Measurements from ENCODE around the gene PRELID3B. TPM values are rescaled to one million over a fixed set of nuclear protein-coding genes. Genes with fewer than 3 reads are reported as not detected.

PRELID3B gene
- total and polyA plus RNA-seq, 2 of the 13 experiments (the other 11 are each of a cell fraction or from before 2014, with no cell fraction given): 23.3 to 42.6 TPM

- no peak overlapping the region for H3K27ac ChIP-seq (ENCODE audit: extremely low read length, insufficient read depth, low read length)
- ChIA-PET CTCF (ENCODE audit: low intra/inter-chr PET ratio, low total read pairs) (no interaction called here), POLR2A (interaction anchor here (7.7 kb wide), 1 partner anchor 13 kb away, joined by 61 read pairs; the partner anchor contains the start of gene ATP5F1E)
- in situ Hi-C loops (cut with HindIII; ENCODE audit: extremely low pct_ligation_motif_present, low pct_unique_long_range_greater_than_20kb) (no loop called here), intact Hi-C loops (cut with micrococcal nuclease; ENCODE audit: unreplicated experiment) (loop anchor here (5.0 kb wide), 1 partner anchor 37 kb away; the partner anchor contains the start of gene NELFCD)
- H3K9ac ChIP-seq (ENCODE audit: insufficient read depth, low read depth, low read length): no peak overlapping the region
- H3K79me2 ChIP-seq (ENCODE audit: insufficient read depth, low read length): peaks cover 7% of the 10 kb centered on the region
- BruUV-seq (replicated peaks): no TSS peak
- H3K36me3 ChIP-seq (replicated peaks in 1 of 2; ENCODE audit: control insufficient read depth in 1 of 2, insufficient read depth in 2 of 2, low read length in 2 of 2): peaks cover under 1 to 16% of the 10 kb centered on the region in 2 experiments; a peak in 3 of 5 replicates
- no peaks in the 10 kb centered on the region for H3K9me3 ChIP-seq (ENCODE audit: low read length)
- H4K20me1 ChIP-seq (ENCODE audit: insufficient read depth, low read length): no peaks in the 10 kb centered on the region
- ATAC-seq (no peak), FAIRE-seq (no peak), DNase-seq (ENCODE audit: low spot score) (no peak)
- H3K27me3 ChIP-seq (ENCODE audit: control insufficient read depth in 1 of 2, insufficient read depth in 2 of 2, low read length in 2 of 2): no peaks in the 10 kb centered on the region
- H2AFZ ChIP-seq (ENCODE audit: low read length): no peak overlapping the region
- WGBS (ENCODE audit: low lambda C conversion rate): 99% methylated on average over 10 of the region's 10 CpGs
- peaks cover 56% of the 10 kb centered on the region for H3K4me1 ChIP-seq (ENCODE audit: insufficient read depth, low read length)
- no peak overlapping the region for H3K4me3 ChIP-seq (replicated peaks in 1 of 3; ENCODE audit: insufficient read depth in 1 of 3, low read depth in 2 of 3, low read length in 3 of 3)
- no peak overlapping the region for H3K4me2 ChIP-seq (ENCODE audit: low read depth, low read length)
- 0 out of 2 replicates have a peak, but pooled peaks have one; percentile 13 for TF ChIP-seq WIZ (CRISPR knock-in tag; IDR thresholded peaks at IDR 0.05)
- TF ChIP-seq SRF (IDR thresholded peaks at IDR 0.05; ENCODE audit: low read depth, low read length): no peak
- TF ChIP-seq AGO2 (optimal IDR thresholded peaks at IDR 0.05; ENCODE audit: low read depth, low read length): peak; percentile 68
- TF ChIP-seq, protein P1, sequence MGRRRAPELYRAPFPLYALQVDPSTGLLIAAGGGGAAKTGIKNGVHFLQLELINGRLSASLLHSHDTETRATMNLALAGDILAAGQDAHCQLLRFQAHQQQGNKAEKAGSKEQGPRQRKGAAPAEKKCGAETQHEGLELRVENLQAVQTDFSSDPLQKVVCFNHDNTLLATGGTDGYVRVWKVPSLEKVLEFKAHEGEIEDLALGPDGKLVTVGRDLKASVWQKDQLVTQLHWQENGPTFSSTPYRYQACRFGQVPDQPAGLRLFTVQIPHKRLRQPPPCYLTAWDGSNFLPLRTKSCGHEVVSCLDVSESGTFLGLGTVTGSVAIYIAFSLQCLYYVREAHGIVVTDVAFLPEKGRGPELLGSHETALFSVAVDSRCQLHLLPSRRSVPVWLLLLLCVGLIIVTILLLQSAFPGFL (CRISPR knock-in tag; IDR thresholded peaks at IDR 0.05): no peak
- no peak for TF ChIP-seq HOXA5 (CRISPR knock-in tag; IDR thresholded peaks at IDR 0.05)
- TF ChIP-seq MAFG (CRISPR knock-in tag; IDR thresholded peaks at IDR 0.05): no peak
- TF ChIP-seq NRL (CRISPR knock-in tag; IDR thresholded peaks at IDR 0.05; ENCODE audit: borderline replicate concordance): 0 out of 2 replicates have a peak, but pooled peaks have one; percentile 53
- TF ChIP-seq SIN3A (IDR thresholded peaks at IDR 0.05; ENCODE audit: borderline replicate concordance, low read depth, low read length): no peak
- no peak for TF ChIP-seq ATRX (CRISPR knock-in tag; IDR thresholded peaks at IDR 0.05; ENCODE audit: borderline replicate concordance)
- TF ChIP-seq RBFOX2 (IDR thresholded peaks at IDR 0.05; ENCODE audit: low read depth, low read length): peak; percentile 59
- TF ChIP-seq MAF1 (CRISPR knock-in tag; IDR thresholded peaks at IDR 0.05; ENCODE audit: borderline replicate concordance): no peak
- TF ChIP-seq HMGXB4 (CRISPR knock-in tag; IDR thresholded peaks at IDR 0.05; ENCODE audit: borderline replicate concordance in 1 of 2, low read depth in 1 of 2): no peak
- TF ChIP-seq, protein P2, sequence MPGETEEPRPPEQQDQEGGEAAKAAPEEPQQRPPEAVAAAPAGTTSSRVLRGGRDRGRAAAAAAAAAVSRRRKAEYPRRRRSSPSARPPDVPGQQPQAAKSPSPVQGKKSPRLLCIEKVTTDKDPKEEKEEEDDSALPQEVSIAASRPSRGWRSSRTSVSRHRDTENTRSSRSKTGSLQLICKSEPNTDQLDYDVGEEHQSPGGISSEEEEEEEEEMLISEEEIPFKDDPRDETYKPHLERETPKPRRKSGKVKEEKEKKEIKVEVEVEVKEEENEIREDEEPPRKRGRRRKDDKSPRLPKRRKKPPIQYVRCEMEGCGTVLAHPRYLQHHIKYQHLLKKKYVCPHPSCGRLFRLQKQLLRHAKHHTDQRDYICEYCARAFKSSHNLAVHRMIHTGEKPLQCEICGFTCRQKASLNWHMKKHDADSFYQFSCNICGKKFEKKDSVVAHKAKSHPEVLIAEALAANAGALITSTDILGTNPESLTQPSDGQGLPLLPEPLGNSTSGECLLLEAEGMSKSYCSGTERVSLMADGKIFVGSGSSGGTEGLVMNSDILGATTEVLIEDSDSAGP (CRISPR knock-in tag; IDR thresholded peaks at IDR 0.05; ENCODE audit: borderline replicate concordance): 0 out of 2 replicates have a peak, but pooled peaks have one; percentile 32
- TF ChIP-seq TBX2 (CRISPR knock-in tag; IDR thresholded peaks at IDR 0.05; ENCODE audit: borderline replicate concordance): no peak
- TF ChIP-seq ZNF790 (CRISPR knock-in tag; IDR thresholded peaks at IDR 0.05; ENCODE audit: borderline replicate concordance): no peak
- TF ChIP-seq, protein P3, sequence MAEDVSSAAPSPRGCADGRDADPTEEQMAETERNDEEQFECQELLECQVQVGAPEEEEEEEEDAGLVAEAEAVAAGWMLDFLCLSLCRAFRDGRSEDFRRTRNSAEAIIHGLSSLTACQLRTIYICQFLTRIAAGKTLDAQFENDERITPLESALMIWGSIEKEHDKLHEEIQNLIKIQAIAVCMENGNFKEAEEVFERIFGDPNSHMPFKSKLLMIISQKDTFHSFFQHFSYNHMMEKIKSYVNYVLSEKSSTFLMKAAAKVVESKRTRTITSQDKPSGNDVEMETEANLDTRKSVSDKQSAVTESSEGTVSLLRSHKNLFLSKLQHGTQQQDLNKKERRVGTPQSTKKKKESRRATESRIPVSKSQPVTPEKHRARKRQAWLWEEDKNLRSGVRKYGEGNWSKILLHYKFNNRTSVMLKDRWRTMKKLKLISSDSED (CRISPR knock-in tag; IDR thresholded peaks at IDR 0.05): no peak
Observed at GRCh38 chr20:59018817-59019216, 23.8 kb downstream of the PRELID3B start.

Measured in HepG2 (cell line).